Measurements from ENCODE around the gene SLC6A12.
"Not testable (repeated sequence)": the region's sequence is repeated elsewhere in the genome, so short reads cannot be mapped to it uniquely, and the experiment has no call there.

The SLC6A12 gene

DNA sequence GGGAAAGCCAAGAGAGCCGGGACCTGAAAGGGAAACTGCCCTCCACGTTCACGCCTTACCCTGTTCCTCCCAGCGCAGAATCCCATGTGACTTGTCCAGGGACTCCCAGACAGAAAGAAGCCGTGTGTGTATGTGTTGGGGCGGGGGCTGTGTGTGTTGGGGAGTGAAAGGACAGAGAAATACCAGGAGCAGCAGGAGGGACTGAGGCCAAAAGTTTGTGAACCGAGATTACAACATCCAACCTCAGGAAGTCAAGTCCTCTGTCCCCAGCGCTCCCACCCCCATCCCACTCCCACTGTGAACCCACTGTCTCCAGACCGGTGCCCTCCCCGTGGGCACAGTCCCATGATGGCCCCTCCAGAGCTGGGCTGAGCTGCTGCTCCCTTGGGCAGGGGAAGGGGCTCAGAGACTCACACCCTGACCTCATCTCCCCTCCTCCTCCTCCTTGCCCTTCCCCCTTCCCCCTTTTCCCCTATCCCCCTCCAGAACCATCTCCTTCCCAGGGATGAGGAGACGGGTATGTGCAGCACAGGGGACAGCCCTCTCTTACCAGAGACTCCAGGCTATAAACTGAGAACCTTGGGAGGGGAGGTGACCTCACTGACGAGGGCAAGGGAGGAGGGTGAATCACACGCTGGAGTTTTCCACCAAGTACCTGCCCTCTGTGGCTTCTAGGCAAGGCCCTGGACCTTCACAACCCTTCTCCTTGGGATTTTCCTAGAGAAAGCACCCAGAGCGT lies at the start of gene SLC6A12:
Gene SLC6A12, minus strand, starts transcription at position 155 of the 739 bp plus-strand sequence. CDS start 4,171 bp downstream, outside the sequence.
- DNase-seq (ENCODE audit: low read depth in 3 of 3, low spot score in 1 of 3): no peak

DNA sequence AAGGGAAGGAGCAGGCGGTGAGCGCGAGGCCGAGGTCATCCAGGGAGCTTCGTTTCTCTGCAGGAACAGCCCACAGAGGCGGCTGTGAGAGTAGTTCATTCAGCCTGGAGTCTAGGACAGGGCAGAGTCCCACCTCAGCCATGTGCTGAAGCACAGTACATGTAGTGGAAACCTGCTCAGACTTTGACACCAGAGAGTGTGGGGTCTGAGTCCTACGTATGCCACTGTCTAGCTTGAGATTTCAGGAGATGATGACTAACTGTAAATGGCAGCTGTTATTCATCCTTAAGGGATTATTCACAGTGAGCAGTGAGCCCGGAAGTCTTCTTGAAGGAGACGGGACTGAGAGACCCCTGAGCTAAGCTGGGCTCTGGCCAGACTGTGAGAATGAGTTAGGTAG lies 49.6 kb upstream of the SLC6A12 start:
- no peak for DNase-seq (ENCODE audit: low read depth in 3 of 3, low spot score in 1 of 3)

- DNase-seq (ENCODE audit: low read depth in 3 of 3, low spot score in 1 of 3): no peak
Observed at GRCh38 chr12:262817-263216, 48.9 kb upstream of the SLC6A12 start, which contains the start of gene SLC6A13. TSS of gene SLC6A13 (minus strand) at chr12:262836. CDS start at chr12:260052, 2,784 bp downstream.

- DNase-seq (ENCODE audit: low read depth in 3 of 3, low spot score in 1 of 3): no peak
Observed at GRCh38 chr12:262113-262512, 48.2 kb upstream of the SLC6A12 start.

DNA sequence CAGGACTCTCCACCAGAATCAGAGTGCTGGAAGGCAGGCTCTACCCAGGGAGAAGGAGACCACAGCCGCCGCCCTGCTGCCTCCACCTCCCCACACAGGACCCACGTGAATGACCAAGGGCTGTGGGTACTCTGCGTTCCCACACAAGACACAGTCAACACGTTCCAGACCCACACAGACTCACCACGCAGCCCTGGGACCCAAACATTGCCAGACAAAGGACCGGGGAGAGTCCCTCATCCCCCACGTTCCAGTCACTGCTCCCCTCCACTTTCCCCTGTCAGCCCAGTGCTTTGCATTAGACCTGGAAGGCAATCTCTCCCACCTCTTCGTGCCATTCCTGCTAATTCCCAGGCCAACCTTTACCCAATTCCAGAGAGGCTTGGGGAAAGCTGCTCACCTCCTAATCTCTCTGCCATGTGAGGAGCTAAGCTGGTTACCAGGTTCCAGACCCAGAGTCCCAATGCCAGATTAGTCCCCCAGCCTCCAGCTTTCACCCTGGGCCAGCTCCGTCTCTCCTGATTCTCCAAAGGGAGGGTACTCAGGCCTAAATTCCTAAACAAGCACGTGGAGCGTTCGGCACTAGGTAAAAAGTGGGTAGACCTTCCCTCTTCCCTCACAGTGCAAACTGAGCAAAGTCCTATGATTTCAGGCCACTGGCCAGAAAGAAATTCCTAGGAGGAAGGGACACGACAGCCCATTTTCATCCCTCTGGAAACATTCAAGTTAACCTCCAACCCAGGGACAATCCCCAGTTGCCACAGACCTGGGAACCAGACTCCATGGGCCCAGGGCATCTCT lies 43.8 kb upstream of the SLC6A12 start:
- DNase-seq (ENCODE audit: low read depth in 3 of 3, low spot score in 1 of 3): no peak

DNA sequence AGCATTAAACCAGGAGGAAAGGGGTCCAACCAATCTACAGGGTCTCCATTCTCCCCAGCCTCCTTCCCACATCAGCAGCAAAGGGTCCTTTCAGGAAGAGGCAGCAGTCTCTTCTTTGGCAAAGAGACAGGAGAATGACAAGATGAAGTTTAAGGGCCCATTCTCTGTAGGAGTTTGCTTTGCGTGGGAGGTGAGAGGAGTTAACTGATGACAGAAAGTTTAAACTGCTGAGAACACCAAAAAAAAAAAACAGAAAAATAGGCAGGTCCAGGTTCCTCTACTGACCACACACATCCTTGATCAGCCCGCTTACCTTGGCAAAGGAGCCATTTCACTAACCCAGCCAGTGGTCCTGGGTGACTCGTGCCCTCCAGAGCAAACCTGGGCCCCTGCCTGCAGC lies 43.0 kb upstream of the SLC6A12 start:
- DNase-seq (ENCODE audit: low read depth in 3 of 3, low spot score in 1 of 3): no peak

- DNase-seq (ENCODE audit: low read depth in 3 of 3, low spot score in 1 of 3): no peak
Observed at GRCh38 chr12:256225-256624, 42.3 kb upstream of the SLC6A12 start.

DNA sequence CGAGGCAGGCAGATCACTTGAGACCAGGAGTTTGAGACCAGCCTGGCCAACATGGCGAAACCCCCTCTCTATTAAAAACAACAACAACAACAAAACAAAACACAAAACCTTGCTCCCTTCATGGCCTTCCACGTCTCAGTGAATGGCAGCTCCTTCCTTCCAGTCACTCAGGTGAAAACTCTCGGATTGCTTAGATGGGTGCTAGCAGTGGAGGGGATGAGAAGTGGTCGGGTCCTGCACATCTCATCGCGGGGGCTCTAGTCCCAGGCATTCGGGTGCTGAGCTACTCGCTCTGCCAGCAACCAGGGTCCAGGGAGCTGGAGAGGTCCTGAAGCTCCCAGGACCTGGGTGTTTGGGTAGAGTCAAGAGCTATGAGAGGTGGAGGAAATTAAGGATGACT lies 41.0 kb upstream of the SLC6A12 start:
- DNase-seq (ENCODE audit: low read depth in 3 of 3, low spot score in 1 of 3): no peak

DNA sequence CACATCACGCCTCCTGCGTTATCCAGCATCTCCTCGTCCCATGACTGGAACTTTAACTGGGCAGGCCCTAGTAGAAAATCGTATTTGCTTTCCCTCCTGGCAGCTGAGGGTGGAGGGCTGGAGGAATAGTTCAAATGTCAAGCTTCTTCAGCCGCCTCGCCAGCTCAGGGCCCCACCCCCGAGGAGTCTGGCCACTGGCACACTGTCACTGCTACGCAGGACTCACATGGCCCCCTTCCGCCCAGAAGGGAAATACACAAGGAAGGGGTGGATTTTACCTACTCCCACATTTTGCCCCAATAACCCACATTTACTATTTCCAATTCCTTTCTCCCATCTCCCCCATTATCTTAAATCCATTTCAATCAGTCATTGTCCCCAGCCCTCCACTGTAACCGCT lies 40.1 kb upstream of the SLC6A12 start:
- DNase-seq (ENCODE audit: low read depth in 3 of 3, low spot score in 1 of 3): no peak

DNA sequence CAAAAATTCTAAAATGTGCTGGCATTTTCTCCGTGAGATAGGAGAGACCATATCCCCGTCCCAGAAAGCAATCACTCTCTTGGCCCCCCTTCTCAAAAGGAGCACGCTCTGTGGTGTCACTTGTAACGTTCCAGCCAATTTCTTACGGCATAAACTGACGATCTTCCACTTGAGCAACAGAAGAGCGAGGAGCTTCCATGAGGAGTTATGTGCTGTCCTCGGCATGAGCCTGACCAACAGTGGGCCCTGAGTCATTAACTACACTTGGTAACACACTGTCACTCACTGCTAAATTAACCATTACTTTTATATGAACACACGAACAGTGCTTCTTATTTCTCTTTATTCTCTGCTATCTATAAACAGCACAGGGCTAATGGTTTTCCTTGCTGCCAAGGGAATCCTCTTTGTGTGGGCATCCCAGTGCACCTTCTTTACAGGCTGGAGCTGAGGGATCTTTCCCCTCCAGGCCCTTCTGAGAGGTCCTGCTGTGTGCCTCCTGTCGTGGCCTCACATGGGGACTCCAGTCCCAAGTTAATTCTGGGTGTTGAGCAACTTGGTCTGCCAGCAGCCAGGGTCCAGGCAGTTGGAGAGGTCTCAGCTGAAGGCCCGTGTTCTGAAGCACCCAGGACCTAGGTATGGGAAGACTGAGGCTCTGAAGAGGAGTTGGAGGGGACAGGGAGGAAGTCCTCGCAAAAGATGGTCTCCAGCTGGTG lies 39.3 kb upstream of the SLC6A12 start:
- no peak for DNase-seq (ENCODE audit: low read depth in 3 of 3, low spot score in 1 of 3)

GRCh38 chr12:252636-253035 lies 38.7 kb upstream of the SLC6A12 start:
- DNase-seq (ENCODE audit: low read depth in 3 of 3, low spot score in 1 of 3): no peak

DNA sequence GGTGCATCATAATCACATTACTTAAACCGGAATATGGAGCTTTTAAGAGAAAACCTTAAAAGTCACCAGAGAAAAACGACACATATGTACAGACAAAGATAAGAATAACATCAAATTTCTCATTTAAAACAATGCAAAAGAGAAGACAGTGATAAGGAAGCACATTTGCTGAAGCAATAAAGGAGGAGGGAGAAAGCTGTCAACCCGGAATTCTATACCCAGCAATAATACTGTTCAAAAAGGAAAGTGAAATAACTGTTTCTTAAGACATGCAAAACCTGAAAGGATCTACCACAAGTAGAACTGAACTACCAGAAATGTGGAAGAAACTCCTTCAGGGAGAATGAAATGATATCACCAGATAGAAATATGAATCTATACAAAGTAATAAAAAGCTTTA lies 33.3 kb upstream of the SLC6A12 start:
- no peak for DNase-seq (ENCODE audit: low read depth in 3 of 3, low spot score in 1 of 3)

- no peak for DNase-seq (ENCODE audit: low read depth in 3 of 3, low spot score in 1 of 3)
Observed at GRCh38 chr12:243381-243780, 29.4 kb upstream of the SLC6A12 start.

DNA sequence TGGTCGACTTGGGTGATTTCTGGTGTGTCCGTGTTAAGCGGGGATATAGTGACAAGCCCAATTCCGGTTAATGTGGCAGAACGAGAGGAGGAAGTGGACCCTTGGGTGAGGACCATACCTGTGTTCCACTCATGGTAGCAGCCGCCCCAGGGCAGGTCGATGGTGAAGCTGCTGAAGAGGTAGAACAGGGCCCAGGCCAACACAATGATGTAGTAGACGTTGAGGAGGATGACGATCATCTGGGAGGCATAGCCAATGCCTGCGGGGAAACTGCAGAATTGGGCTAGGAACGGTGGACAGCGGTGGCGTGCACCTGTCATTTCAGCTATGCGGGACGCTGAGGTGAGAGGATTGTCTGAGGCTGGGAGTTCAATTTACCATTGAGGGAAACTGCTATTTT lies 28.5 kb upstream of the SLC6A12 start:
- DNase-seq (ENCODE audit: low read depth in 3 of 3, low spot score in 1 of 3): no peak

DNA sequence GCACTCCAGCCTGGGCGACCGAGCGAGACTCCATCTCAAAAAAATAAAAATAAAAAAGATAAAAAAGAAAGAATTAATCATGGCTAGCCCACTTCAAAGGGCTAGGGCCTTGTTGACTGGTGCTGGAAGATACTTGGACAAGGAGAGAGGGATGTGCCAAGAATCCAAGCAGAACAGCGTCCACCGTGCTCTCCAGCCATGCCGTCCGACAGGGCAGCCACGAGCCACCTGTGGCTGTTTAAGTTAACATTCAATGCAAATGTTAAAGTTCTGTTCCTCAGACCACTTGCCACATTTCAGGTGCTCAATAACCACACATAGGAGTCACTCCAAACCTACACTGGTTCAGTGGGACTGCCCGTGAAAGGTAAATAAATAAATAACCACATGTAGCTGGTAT lies 27.3 kb upstream of the SLC6A12 start:
- no peak for DNase-seq (ENCODE audit: low read depth in 3 of 3, low spot score in 1 of 3)

DNA sequence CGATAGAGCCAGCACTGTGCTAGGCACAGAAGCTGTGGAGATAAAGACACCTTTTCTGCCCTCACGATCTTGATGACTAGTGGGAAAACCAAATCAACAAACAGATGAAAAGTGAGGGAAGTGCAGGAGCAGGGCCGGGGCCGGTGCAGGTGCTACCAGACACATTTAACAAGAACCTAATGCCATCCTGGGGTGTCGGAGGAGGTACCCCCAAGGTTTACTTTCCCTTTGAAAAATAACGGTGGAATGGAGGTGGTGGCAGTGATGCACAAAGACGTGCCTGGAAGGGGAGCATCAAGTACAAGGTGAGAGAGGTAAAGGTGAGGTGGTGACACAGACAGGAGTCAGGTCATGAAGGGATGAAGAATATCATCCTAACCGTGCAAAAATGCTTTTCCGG lies 26.6 kb upstream of the SLC6A12 start:
- DNase-seq (ENCODE audit: low read depth in 3 of 3, low spot score in 1 of 3): no peak

DNA sequence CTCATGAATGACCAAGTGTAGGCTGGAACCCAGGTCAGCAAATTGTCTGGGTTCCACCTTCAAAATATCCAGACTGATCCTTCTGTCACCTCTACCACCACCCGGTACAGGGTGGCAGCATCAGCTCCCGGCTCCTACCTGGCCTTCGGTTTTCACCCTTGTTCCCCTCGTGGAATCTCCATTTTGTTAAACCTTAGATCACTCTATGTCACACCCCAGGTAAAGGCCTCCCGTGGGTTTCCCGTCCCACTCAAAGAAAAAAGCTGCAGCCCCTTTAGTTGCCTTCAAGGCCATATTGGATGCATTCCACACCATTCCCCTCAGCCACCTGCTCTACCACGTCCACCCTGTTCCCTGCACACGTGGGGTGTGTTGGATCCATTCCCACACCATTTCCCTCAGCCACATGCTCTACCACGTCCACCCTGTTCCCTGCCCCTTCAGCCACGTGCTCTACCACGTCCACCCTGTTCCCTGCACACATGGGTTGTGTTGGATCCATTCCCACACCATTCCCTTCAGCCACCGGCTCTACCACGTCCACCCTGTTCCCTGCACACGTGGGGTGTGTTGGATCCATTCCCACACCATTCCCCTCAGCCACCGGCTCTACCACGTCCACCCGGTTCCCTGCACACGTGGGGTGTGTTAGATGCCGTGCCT lies 24.9 kb upstream of the SLC6A12 start:
- DNase-seq (ENCODE audit: low read depth in 3 of 3, low spot score in 1 of 3): no peak

GRCh38 chr12:238116-238515 lies 24.2 kb upstream of the SLC6A12 start:
- DNase-seq (ENCODE audit: low read depth in 3 of 3, low spot score in 1 of 3): no peak

DNA sequence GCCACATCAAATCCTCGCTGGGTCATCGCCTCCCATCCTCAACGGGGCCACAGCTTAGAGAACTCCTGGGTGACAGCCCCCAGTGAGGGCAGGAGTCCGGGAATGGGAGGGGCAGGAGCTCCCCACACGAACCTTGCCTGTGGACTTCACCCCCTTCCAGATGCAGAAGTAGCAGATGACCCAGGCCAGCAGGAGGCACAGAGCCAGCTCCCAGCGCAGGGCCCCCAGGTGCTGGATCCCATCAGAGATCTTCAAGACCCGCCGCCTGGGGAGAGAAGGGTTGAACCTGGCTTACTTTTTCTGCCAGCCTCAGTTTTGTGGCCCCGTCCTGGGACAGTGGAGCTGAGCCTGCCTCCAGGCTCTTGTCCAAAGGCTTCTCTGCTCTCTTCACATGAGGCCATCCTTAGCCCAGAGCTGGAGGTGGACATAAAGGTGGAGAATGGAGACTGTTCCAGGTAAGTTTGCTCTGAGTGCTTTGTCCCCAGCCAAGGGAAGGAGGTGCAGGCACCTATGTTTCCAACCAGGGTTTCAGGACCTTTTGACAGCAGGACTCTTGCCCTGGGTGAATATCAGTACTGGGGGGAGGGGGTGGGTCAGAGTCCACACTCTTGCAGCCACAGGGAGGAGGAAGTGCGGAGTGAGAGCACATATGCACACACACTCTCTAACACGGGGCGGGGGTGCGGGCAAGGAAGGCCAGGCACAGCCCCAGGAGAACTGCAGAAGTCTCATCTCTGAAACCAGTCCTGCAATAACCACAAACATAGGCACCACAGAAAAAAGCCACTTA lies 23.3 kb upstream of the SLC6A12 start:
- no peak for DNase-seq (ENCODE audit: low read depth in 3 of 3, low spot score in 1 of 3)

DNA sequence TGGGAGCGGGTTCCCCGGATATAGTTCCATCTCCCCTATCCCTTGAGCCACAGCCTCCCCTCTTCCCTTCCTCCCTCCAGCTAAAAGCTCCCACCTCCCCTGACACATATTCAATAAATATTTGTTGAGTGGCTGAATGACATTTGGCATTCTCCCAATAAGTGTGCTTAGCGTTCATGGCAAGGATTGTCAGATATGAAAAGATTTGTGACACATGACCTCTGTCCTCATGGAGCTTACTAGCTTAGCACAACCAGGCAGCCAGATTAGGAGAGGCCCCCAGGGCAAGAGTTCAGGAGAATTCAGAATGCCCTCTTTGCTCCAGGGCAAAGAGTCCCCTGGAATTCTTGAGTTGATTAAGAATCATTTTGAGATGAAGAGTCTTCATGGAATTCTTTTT lies 22.5 kb upstream of the SLC6A12 start:
- DNase-seq (ENCODE audit: low read depth in 3 of 3, low spot score in 1 of 3): no peak

DNA sequence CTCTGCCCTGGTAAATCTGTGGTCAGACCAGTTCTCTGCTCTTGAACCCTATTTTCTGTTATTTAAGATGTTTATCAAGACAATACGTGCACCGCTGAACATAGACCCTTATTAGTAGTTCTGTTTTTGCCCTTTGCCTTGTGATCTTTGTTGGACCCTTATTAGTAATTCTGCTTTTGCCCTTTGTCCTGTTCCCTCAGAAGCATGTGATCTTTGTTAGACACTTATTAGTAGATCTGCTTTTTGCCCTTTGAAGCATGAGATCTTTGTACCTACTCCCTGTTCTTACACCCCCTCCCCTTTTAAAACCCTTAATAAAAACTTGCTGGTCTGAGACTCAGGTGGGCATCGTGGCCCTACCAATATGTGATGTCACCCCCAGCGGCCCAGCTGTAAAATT lies 22.0 kb upstream of the SLC6A12 start:
- DNase-seq (ENCODE audit: low read depth in 3 of 3, low spot score in 1 of 3): not testable (repeated sequence)

Measured in stimulated activated CD4-positive, alpha-beta T cell treated with anti-CD3 and anti-CD28 coated beads, TNF-alpha, amount 100 ng/mL, for 1 hour (primary cell).